ENCODE measurements around the gene SLC25A41.
A peak's percentile ranks its signal among the peaks of the same experiment; 100 is the strongest.

SLC25A41 gene

GRCh38 chr19:6425732-6426620, 7.6 kb downstream of the SLC25A41 start:
- TF ChIP-seq CTCF (conservative IDR thresholded peaks at IDR 0.05): no peak
- H3K27ac ChIP-seq: peak overlapping the region; percentile 53

GRCh38 chr19:6424939-6425731, 8.4 kb downstream of the SLC25A41 start:
- H3K27ac ChIP-seq: peak overlapping the region; percentile 74
- TF ChIP-seq CTCF (conservative IDR thresholded peaks at IDR 0.05): no peak

GRCh38 chr19:6424195-6424938, 9.2 kb downstream of the SLC25A41 start, which contains the start of gene KHSRP:
KHSRP (minus strand) TSS chr19:6424811; CDS start chr19:6424701, 110 bp downstream.
- no peak for TF ChIP-seq CTCF (conservative IDR thresholded peaks at IDR 0.05)
- H3K27ac ChIP-seq: peak within 1 kb of the TSS; percentile 74

- no peak for TF ChIP-seq CTCF (conservative IDR thresholded peaks at IDR 0.05)
- peak overlapping the region; percentile 74 for H3K27ac ChIP-seq
These were observed 9.9 kb downstream of the SLC25A41 start for GRCh38 chr19:6423499-6424194.

GRCh38 chr19:6421075-6422014, 12.2 kb downstream of the SLC25A41 start:
- no peak for TF ChIP-seq CTCF (conservative IDR thresholded peaks at IDR 0.05)
- H3K27ac ChIP-seq: no peak overlapping the region

GRCh38 chr19:6418562-6418932, 15.0 kb downstream of the SLC25A41 start:
- no peak for TF ChIP-seq CTCF (conservative IDR thresholded peaks at IDR 0.05)
- H3K27ac ChIP-seq: no peak overlapping the region
